ENCODE data around the gene PDE6C. TPM values are rescaled to one million over a fixed set of nuclear protein-coding genes. Genes with fewer than 3 reads are reported as not detected.

The PDE6C gene
- total RNA-seq, 1 donor from 2014 or later = not detected

DNA sequence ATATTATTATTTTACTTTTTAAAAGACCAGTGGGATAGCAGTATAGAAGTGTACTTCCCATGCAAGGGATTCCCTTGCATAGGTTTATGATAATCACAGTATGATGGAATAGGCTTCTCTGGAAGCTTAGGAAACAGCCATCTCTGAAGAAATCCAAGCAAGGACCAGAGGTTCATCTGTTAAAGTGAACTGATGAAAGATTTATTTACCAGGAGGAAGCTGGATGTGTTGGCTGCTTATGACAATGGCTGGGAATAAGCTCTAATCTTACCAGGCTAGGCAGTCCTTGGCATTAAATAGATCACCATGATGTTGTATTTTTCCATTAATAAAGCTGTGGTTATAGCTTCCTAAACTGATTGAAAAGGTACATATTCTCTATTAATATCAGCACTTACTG, 58.0 kb downstream of the PDE6C start:
- no peaks in the 10 kb centered on the region for H3K9me3 Mint-ChIP-seq
- H3K4me3 Mint-ChIP-seq = no peak overlapping the region
- Histone ChIP-seq H3K4me1 (no peaks in the 10 kb centered on the region), H3K27me3 (no peaks in the 10 kb centered on the region), H3F3A (ENCODE audit: low read depth) (peaks cover 7% of the 10 kb centered on the region), H3K4me2 (no peak overlapping the region), H4K20me1 (ENCODE audit: low read depth) (no peaks in the 10 kb centered on the region), H3K4me3 (no peak overlapping the region), H3K36me3 (no peaks in the 10 kb centered on the region), H3K79me2 (ENCODE audit: low read depth) (no peaks in the 10 kb centered on the region), H3K9me3 (ENCODE audit: low read depth) (no peaks in the 10 kb centered on the region), H2AFZ (replicated peaks) (no peak overlapping the region), H3K27ac (no peak overlapping the region), H3K9ac (no peak overlapping the region)
- no peak for DNase-seq (ENCODE audit: low spot score)
- H3K27me3 Mint-ChIP-seq (ENCODE audit: insufficient read depth, low read depth) = peaks cover 2% of the 10 kb centered on the region
- H3K36me3 Mint-ChIP-seq = peaks cover 15% of the 10 kb centered on the region
- no peaks in the 10 kb centered on the region for H3K4me1 Mint-ChIP-seq
- TF ChIP-seq, protein P1, sequence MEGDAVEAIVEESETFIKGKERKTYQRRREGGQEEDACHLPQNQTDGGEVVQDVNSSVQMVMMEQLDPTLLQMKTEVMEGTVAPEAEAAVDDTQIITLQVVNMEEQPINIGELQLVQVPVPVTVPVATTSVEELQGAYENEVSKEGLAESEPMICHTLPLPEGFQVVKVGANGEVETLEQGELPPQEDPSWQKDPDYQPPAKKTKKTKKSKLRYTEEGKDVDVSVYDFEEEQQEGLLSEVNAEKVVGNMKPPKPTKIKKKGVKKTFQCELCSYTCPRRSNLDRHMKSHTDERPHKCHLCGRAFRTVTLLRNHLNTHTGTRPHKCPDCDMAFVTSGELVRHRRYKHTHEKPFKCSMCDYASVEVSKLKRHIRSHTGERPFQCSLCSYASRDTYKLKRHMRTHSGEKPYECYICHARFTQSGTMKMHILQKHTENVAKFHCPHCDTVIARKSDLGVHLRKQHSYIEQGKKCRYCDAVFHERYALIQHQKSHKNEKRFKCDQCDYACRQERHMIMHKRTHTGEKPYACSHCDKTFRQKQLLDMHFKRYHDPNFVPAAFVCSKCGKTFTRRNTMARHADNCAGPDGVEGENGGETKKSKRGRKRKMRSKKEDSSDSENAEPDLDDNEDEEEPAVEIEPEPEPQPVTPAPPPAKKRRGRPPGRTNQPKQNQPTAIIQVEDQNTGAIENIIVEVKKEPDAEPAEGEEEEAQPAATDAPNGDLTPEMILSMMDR (IDR thresholded peaks at IDR 0.05) = no peak
- no peak overlapping the region for H3K27ac Mint-ChIP-seq

DNA sequence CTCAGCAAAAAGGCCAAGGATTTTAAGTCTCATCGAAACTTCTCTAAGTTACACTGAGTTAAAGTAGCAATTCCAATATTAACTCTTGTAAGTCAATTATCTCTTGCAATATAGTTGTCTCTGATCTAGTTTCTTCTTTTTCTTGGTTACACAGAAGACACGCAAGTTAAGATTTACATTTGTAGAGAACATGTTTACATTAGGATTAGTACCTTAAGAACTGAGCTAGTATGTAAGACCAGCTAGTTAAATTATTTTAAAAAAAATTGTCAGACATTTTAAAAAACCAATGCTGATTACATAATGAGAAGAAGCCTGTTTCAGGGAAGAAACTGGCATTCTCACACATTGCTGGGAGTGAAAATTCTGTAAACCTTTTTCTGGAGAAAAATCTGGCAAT, 58.7 kb downstream of the PDE6C start:
- Mint-ChIP-seq H3K27ac (no peak overlapping the region), H3K4me3 (no peak overlapping the region), H3K9me3 (no peaks in the 10 kb centered on the region), H3K4me1 (no peaks in the 10 kb centered on the region), H3K27me3 (ENCODE audit: insufficient read depth, low read depth) (peaks cover 2% of the 10 kb centered on the region), H3K36me3 (peaks cover 15% of the 10 kb centered on the region)
- Histone ChIP-seq H3K4me2 (no peak overlapping the region), H3F3A (ENCODE audit: low read depth) (peaks cover 10% of the 10 kb centered on the region), H3K27me3 (no peaks in the 10 kb centered on the region), H4K20me1 (ENCODE audit: low read depth) (no peaks in the 10 kb centered on the region), H3K9ac (no peak overlapping the region), H3K27ac (no peak overlapping the region), H2AFZ (replicated peaks) (no peak overlapping the region), H3K79me2 (ENCODE audit: low read depth) (no peaks in the 10 kb centered on the region), H3K9me3 (ENCODE audit: low read depth) (no peaks in the 10 kb centered on the region), H3K4me3 (no peak overlapping the region), H3K36me3 (peaks cover 2% of the 10 kb centered on the region), H3K4me1 (no peaks in the 10 kb centered on the region)
- no peak for DNase-seq (ENCODE audit: low spot score)
- TF ChIP-seq EZH2 (IDR thresholded peaks at IDR 0.05) (no peak), EZH2phosphoT487 (IDR thresholded peaks at IDR 0.05) (no peak)
- TF ChIP-seq, protein P1 (IDR thresholded peaks at IDR 0.05) = no peak

DNA sequence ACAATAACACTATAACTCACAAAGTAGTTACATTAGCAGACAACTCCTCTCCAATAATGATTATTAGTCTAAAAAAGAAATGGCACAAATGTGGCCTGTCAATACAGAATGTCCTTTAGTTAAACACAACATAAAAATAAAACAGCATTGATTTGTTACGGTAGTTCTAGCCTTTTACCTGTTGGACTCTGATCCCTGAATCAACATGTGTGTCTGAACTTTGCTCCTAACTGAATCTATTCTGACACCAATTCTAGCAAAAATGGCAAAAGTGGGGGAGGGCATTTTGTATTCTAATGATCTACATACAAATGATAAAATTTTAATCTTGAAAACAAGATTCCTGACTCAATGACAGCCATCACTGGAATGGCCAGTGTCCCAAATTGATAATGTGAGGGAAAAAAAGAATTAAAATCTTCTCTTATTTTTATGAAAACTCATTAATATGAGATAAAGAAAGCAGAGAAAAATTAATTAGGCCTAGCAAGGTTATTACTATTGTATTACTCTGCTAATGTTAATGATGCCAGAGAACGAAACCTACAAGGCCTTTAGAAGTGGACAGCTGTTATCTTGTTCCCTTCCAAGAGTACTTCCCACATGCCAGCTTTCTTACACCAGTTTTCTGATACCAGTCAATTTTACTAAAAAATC, 59.8 kb downstream of the PDE6C start:
- no peak overlapping the region for H2AFZ ChIP-seq (replicated peaks)
- no peak for DNase-seq (ENCODE audit: low spot score)
- H3K4me3 ChIP-seq = no peak overlapping the region
- Mint-ChIP-seq H3K36me3 (peaks cover 8% of the 10 kb centered on the region), H3K27me3 (ENCODE audit: insufficient read depth, low read depth) (peaks cover 2% of the 10 kb centered on the region), H3K4me3 (no peak overlapping the region), H3K27ac (no peak overlapping the region), H3K4me1 (no peaks in the 10 kb centered on the region), H3K9me3 (no peaks in the 10 kb centered on the region)
- H3K79me2 ChIP-seq (ENCODE audit: low read depth) = no peaks in the 10 kb centered on the region
- H3K36me3 ChIP-seq = peaks cover 5% of the 10 kb centered on the region
- no peak overlapping the region for H3K9ac ChIP-seq
- TF ChIP-seq, protein P1 (IDR thresholded peaks at IDR 0.05) = no peak
- no peak for TF ChIP-seq EZH2phosphoT487 (IDR thresholded peaks at IDR 0.05)
- TF ChIP-seq EZH2 (IDR thresholded peaks at IDR 0.05) = no peak
- no peaks in the 10 kb centered on the region for H3K27me3 ChIP-seq
- H3K9me3 ChIP-seq (ENCODE audit: low read depth) = no peaks in the 10 kb centered on the region
- no peaks in the 10 kb centered on the region for H4K20me1 ChIP-seq (ENCODE audit: low read depth)
- peaks cover 10% of the 10 kb centered on the region for H3F3A ChIP-seq (ENCODE audit: low read depth)
- no peaks in the 10 kb centered on the region for H3K4me1 ChIP-seq
- H3K4me2 ChIP-seq = no peak overlapping the region
- no peak overlapping the region for H3K27ac ChIP-seq
